NT2/D1 (cell line): ENCODE measurements around the gene KLF16.

Experiments
- SUZ12 ChIP-seq: IDR thresholded peaks from 2 replicates; pipeline ENCODE4 v1.6.1; 2011; ENCODE audit not compliant: insufficient read length, insufficient read depth; ENCODE audit errors: extremely low read depth
- YY1 ChIP-seq: IDR thresholded peaks from 2 replicates; pipeline ENCODE4 v1.6.1; 2011; ENCODE audit not compliant: insufficient read length, insufficient read depth
- ZNF274 ChIP-seq: IDR thresholded peaks from 2 replicates; pipeline ENCODE4 v1.6.1; 2011; ENCODE audit warnings: mild to moderate bottlenecking, low read depth, low read length

- TF ChIP-seq YY1: no peak
- TF ChIP-seq ZNF274: no peak
- no peak for TF ChIP-seq SUZ12
Measured at GRCh38 chr19:1849886-1850398, 13.4 kb downstream of the KLF16 start.
